ENCODE results near the gene SULT1C3. TPM values are rescaled to one million over a fixed set of nuclear protein-coding genes. Genes with fewer than 3 reads are reported as not detected.

The SULT1C3 gene
- total and polyA plus RNA-seq, 8 donors, result 0.73 to 2.1 TPM; not detected in 6

- TF ChIP-seq EP300 (IDR thresholded peaks at IDR 0.05) (no peak), POLR2A (IDR thresholded peaks at IDR 0.05) (no peak), CTCF (IDR thresholded peaks at IDR 0.05) (no peak), POLR2AphosphoS5 (IDR thresholded peaks at IDR 0.05) (no peak)
- Histone ChIP-seq H3K27me3 (no peaks in the 10 kb centered on the region), H3K4me1 (no peaks in the 10 kb centered on the region), H3K27ac (no peak overlapping the region), H3K9me3 (peaks cover 0 to 15% (median 3%) of the 10 kb centered on the region in 4 donors), H3K4me3 (no peak overlapping the region), H3K36me3 (no peaks in the 10 kb centered on the region)
- intact Hi-C loops (cut with DNase I; ENCODE audit: low total_unique reads), result no loop called here
- DNase-seq, result no peak
These were observed 40.0 kb upstream of the SULT1C3 start for GRCh38 chr2:108199726-108200125.

DNA sequence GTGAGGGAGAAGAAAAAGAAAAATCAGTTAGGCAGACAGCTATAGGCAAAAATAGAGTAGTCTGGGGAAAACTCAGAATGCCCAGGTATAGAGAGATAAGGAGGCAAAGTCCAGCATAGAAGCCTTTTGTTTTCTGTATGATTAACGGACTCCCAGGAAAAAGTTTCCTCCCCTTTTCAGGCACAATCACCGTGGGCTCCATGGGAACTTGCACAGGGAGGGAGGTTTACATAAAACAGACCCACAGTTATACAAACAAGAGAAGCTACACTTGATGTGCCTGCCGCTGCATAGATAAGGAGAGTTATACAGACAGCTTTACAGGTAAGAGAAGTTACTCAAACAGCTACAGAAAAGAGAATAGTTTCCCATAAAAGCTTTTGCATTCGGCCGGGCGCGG is 39.2 kb upstream of the SULT1C3 start:
- 68 to 74% (median 71%) methylated on average over 7 of the region's 7 CpGs for WGBS, 5 donors

DNA sequence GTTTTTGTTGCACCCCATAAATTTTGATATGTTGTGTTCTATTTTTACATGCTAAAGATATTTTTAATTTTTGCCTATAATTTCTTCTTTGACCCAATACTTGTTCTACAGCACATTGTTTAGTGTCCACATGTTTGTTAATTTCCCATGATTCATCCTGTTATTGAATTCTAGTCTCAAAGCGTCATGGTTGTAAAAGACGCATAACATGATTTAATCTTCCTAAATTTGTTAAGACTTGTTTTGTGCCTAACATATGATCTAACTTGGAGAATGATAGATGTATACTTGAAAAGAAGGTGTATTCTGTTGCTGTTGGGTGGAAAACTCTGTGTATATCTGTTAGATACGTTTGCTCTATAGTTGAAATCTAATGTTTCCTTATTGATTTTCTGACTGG is 27.1 kb upstream of the SULT1C3 start:
- Histone ChIP-seq H3K27me3 (no peaks in the 10 kb centered on the region), H3K36me3 (no peaks in the 10 kb centered on the region), H3K27ac (no peak overlapping the region), H3K4me3 (no peak overlapping the region), H3K4me1 (peaks cover 0 to 8% (median 4%) of the 10 kb centered on the region in 4 donors), H3K9me3 (peaks cover 0 to 22% (median 13%) of the 10 kb centered on the region in 4 donors)
- DNase-seq, result no peak
- intact Hi-C loops (cut with DNase I; ENCODE audit: low total_unique reads), result no loop called here
- TF ChIP-seq POLR2AphosphoS5 (IDR thresholded peaks at IDR 0.05), result no peak
- no peak for TF ChIP-seq CTCF (IDR thresholded peaks at IDR 0.05)
- no peak for TF ChIP-seq POLR2A (IDR thresholded peaks at IDR 0.05)
- TF ChIP-seq EP300 (IDR thresholded peaks at IDR 0.05), result no peak
- 74 to 76% (median 75%) methylated on average over 3 of the region's 3 CpGs for WGBS, 5 donors

More for the DNA sequence above, 39.2 kb upstream of the SULT1C3 start:
- Histone ChIP-seq H3K27me3 (no peaks in the 10 kb centered on the region), H3K9me3 (peaks cover 0 to 15% (median 3%) of the 10 kb centered on the region in 4 donors), H3K4me1 (no peaks in the 10 kb centered on the region), H3K36me3 (no peaks in the 10 kb centered on the region), H3K4me3 (no peak overlapping the region), H3K27ac (no peak overlapping the region)
- TF ChIP-seq POLR2A (IDR thresholded peaks at IDR 0.05) (no peak), EP300 (IDR thresholded peaks at IDR 0.05) (no peak), POLR2AphosphoS5 (IDR thresholded peaks at IDR 0.05) (no peak), CTCF (IDR thresholded peaks at IDR 0.05) (no peak)
- intact Hi-C loops (cut with DNase I; ENCODE audit: low total_unique reads), result no loop called here
- DNase-seq, result no peak

DNA sequence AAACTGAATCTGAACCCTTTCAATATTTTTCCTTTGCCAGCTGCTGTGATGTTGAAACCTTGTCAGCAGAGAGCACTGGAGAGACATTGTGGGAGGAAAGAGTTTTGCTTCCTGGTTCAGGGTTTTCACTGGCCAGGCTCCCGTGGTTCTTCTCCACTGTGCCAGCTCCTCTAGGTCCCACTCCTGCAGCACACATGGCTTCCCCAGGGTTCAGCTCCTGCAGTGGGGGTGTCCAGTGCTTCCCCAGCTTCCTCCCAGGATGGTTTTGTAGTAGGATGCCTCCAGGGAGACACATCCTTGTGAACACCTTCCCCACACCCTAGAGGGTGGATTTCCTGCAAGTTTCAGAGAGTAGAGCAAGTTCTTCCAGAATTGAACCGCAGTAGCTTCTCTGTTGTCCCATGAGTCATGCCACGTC is 24.0 kb upstream of the SULT1C3 start:
- Histone ChIP-seq H3K9me3 (no peaks in the 10 kb centered on the region), H3K4me1 (peaks cover 0 to 8% (median 4%) of the 10 kb centered on the region in 4 donors), H3K4me3 (no peak overlapping the region), H3K27me3 (no peaks in the 10 kb centered on the region), H3K36me3 (no peaks in the 10 kb centered on the region), H3K27ac (peak overlapping the region in 2 of 5 donors; percentile 22 to 37)
- DNase-seq, result peak; percentile 56 to 76
- WGBS, 5 donors, result 10 to 25% (median 21%) methylated on average over 3 of the region's 3 CpGs
- intact Hi-C loops (cut with DNase I; ENCODE audit: low total_unique reads), result no loop called here
- TF ChIP-seq POLR2A (IDR thresholded peaks at IDR 0.05) (no peak), POLR2AphosphoS5 (IDR thresholded peaks at IDR 0.05) (peak in 1 of 3 donors; percentile 41), EP300 (IDR thresholded peaks at IDR 0.05) (no peak), CTCF (IDR thresholded peaks at IDR 0.05) (peak in 4 of 7 experiments; percentile 20 to 50 (median 38))

All from stomach (tissue), 9 donors.